ENCODE measurements around the gene PDLIM7.

- TF ChIP-seq POLR2AphosphoS5 (IDR thresholded peaks at IDR 0.05; ENCODE audit: low read depth, low read length) (no peak), FOXP2 (optimal IDR thresholded peaks at IDR 0.05; ENCODE audit: borderline replicate concordance, extremely low read depth, extremely low read length, insufficient read depth) (no peak), TAF1 (IDR thresholded peaks at IDR 0.05; ENCODE audit: borderline replicate concordance, insufficient read depth, low read length) (no peak)
- TF ChIP-seq, protein P1, sequence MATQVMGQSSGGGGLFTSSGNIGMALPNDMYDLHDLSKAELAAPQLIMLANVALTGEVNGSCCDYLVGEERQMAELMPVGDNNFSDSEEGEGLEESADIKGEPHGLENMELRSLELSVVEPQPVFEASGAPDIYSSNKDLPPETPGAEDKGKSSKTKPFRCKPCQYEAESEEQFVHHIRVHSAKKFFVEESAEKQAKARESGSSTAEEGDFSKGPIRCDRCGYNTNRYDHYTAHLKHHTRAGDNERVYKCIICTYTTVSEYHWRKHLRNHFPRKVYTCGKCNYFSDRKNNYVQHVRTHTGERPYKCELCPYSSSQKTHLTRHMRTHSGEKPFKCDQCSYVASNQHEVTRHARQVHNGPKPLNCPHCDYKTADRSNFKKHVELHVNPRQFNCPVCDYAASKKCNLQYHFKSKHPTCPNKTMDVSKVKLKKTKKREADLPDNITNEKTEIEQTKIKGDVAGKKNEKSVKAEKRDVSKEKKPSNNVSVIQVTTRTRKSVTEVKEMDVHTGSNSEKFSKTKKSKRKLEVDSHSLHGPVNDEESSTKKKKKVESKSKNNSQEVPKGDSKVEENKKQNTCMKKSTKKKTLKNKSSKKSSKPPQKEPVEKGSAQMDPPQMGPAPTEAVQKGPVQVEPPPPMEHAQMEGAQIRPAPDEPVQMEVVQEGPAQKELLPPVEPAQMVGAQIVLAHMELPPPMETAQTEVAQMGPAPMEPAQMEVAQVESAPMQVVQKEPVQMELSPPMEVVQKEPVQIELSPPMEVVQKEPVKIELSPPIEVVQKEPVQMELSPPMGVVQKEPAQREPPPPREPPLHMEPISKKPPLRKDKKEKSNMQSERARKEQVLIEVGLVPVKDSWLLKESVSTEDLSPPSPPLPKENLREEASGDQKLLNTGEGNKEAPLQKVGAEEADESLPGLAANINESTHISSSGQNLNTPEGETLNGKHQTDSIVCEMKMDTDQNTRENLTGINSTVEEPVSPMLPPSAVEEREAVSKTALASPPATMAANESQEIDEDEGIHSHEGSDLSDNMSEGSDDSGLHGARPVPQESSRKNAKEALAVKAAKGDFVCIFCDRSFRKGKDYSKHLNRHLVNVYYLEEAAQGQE (IDR thresholded peaks at IDR 0.05; ENCODE audit: insufficient read depth in 1 of 2, low read depth in 2 of 2, low read length in 2 of 2): no peak
These were observed 4.6 kb downstream of the PDLIM7 start for GRCh38 chr5:177492841-177493240.

Measured in PFSK-1 (cell line).